Measurements from ENCODE around the gene ZDHHC20.

The ZDHHC20 gene

GRCh38 chr13:21450936-21451335 is 8.2 kb downstream of the ZDHHC20 start:
- Histone ChIP-seq H3K4ac (ENCODE audit: low read depth in 1 of 2, low read length in 2 of 2) (no peak overlapping the region), H2BK5ac (ENCODE audit: low read depth, low read length, poor library complexity, severe bottlenecking) (no peak overlapping the region), H3K4me3 (ENCODE audit: insufficient read depth in 1 of 2, low read depth in 1 of 2, low read length in 2 of 2) (no peak overlapping the region), H2BK12ac (ENCODE audit: low read length in 2 of 2) (no peak overlapping the region), H3K27me3 (ENCODE audit: control insufficient read depth in 1 of 2, insufficient read depth in 1 of 2, low read length in 2 of 2) (no peaks in the 10 kb centered on the region), H3K23ac (ENCODE audit: low read length in 2 of 2) (no peak overlapping the region), H2AK5ac (ENCODE audit: low read length, severe bottlenecking) (no peak overlapping the region), H3K4me2 (ENCODE audit: low read length, poor library complexity, severe bottlenecking) (no peak overlapping the region), H2BK15ac (ENCODE audit: low read depth, poor library complexity, severe bottlenecking) (no peak overlapping the region), H3K18ac (ENCODE audit: low read depth in 1 of 2, low read length in 2 of 2) (no peak overlapping the region), H4K8ac (ENCODE audit: low read length) (no peak overlapping the region), H2AFZ (ENCODE audit: low read depth, low read length) (no peak overlapping the region), H3K9me3 (ENCODE audit: control insufficient read depth, low read length) (peaks cover 3% of the 10 kb centered on the region), H3K9ac (ENCODE audit: low read length) (no peak overlapping the region), H4K91ac (ENCODE audit: low read length) (no peak overlapping the region), H3K4me1 (ENCODE audit: control insufficient read depth, insufficient read depth, low read depth, low read length) (no peaks in the 10 kb centered on the region), H3K27ac (ENCODE audit: low read length, poor library complexity, severe bottlenecking) (no peak overlapping the region), H3K36me3 (ENCODE audit: control insufficient read depth in 1 of 2, insufficient read depth in 2 of 2, low read depth in 1 of 2, low read length in 2 of 2) (no peaks in the 10 kb centered on the region), H3K14ac (ENCODE audit: low read length in 2 of 2) (no peak overlapping the region), H3K79me1 (replicated peaks; ENCODE audit: low read length, poor library complexity, severe bottlenecking) (peaks cover 3% of the 10 kb centered on the region), H2BK120ac (ENCODE audit: low read depth, low read length) (no peak overlapping the region)
- WGBS, result no CpG with 5 or more reads among the region's 3 CpGs
- DNase-seq, result no peak

- no peak overlapping the region for H3K18ac ChIP-seq (ENCODE audit: low read depth in 1 of 2, low read length in 2 of 2)
- no peaks in the 10 kb centered on the region for H3K36me3 ChIP-seq (ENCODE audit: control insufficient read depth in 1 of 2, insufficient read depth in 2 of 2, low read depth in 1 of 2, low read length in 2 of 2)
- no peak overlapping the region for H2AK5ac ChIP-seq (ENCODE audit: low read length, severe bottlenecking)
- H2BK120ac ChIP-seq (ENCODE audit: low read depth, low read length), result no peak overlapping the region
- H2BK15ac ChIP-seq (ENCODE audit: low read depth, poor library complexity, severe bottlenecking), result no peak overlapping the region
- no peak overlapping the region for H2BK5ac ChIP-seq (ENCODE audit: low read depth, low read length, poor library complexity, severe bottlenecking)
- no peak overlapping the region for H3K4ac ChIP-seq (ENCODE audit: low read depth in 1 of 2, low read length in 2 of 2)
- H3K9ac ChIP-seq (ENCODE audit: low read length), result no peak overlapping the region
- H3K23ac ChIP-seq (ENCODE audit: low read length in 2 of 2), result no peak overlapping the region
- H3K4me3 ChIP-seq (ENCODE audit: insufficient read depth in 1 of 2, low read depth in 1 of 2, low read length in 2 of 2), result no peak overlapping the region
- no peak overlapping the region for H2BK12ac ChIP-seq (ENCODE audit: low read length in 2 of 2)
- no peak overlapping the region for H3K4me2 ChIP-seq (ENCODE audit: low read length, poor library complexity, severe bottlenecking)
- 89% methylated on average over 1 of the region's 2 CpGs for WGBS
- no peak overlapping the region for H4K91ac ChIP-seq (ENCODE audit: low read length)
- no peak overlapping the region for H3K14ac ChIP-seq (ENCODE audit: low read length in 2 of 2)
- peaks cover 7% of the 10 kb centered on the region for H3K79me1 ChIP-seq (replicated peaks; ENCODE audit: low read length, poor library complexity, severe bottlenecking)
- no peak overlapping the region for H3K27ac ChIP-seq (ENCODE audit: low read length, poor library complexity, severe bottlenecking)
- no peak overlapping the region for H2AFZ ChIP-seq (ENCODE audit: low read depth, low read length)
- H4K8ac ChIP-seq (ENCODE audit: low read length), result no peak overlapping the region
- no peaks in the 10 kb centered on the region for H3K27me3 ChIP-seq (ENCODE audit: control insufficient read depth in 1 of 2, insufficient read depth in 1 of 2, low read length in 2 of 2)
- H3K9me3 ChIP-seq (ENCODE audit: control insufficient read depth, low read length), result no peaks in the 10 kb centered on the region
- H3K4me1 ChIP-seq (ENCODE audit: control insufficient read depth, insufficient read depth, low read depth, low read length), result no peaks in the 10 kb centered on the region
- DNase-seq, result no peak
Measured at GRCh38 chr13:21446656-21447055, 12.4 kb downstream of the ZDHHC20 start.

GRCh38 chr13:21445759-21446158 is 13.3 kb downstream of the ZDHHC20 start:
- Histone ChIP-seq H3K27ac (ENCODE audit: low read length, poor library complexity, severe bottlenecking) (no peak overlapping the region), H3K4me2 (ENCODE audit: low read length, poor library complexity, severe bottlenecking) (no peak overlapping the region), H3K4me3 (ENCODE audit: insufficient read depth in 1 of 2, low read depth in 1 of 2, low read length in 2 of 2) (no peak overlapping the region), H4K8ac (ENCODE audit: low read length) (no peak overlapping the region), H3K27me3 (ENCODE audit: control insufficient read depth in 1 of 2, insufficient read depth in 1 of 2, low read length in 2 of 2) (no peaks in the 10 kb centered on the region), H3K18ac (ENCODE audit: low read depth in 1 of 2, low read length in 2 of 2) (no peak overlapping the region), H2BK15ac (ENCODE audit: low read depth, poor library complexity, severe bottlenecking) (no peak overlapping the region), H2BK5ac (ENCODE audit: low read depth, low read length, poor library complexity, severe bottlenecking) (no peak overlapping the region), H2BK120ac (ENCODE audit: low read depth, low read length) (no peak overlapping the region), H3K9me3 (ENCODE audit: control insufficient read depth, low read length) (no peaks in the 10 kb centered on the region), H3K4ac (ENCODE audit: low read depth in 1 of 2, low read length in 2 of 2) (no peak overlapping the region), H2AFZ (ENCODE audit: low read depth, low read length) (no peak overlapping the region), H3K23ac (ENCODE audit: low read length in 2 of 2) (no peak overlapping the region), H3K14ac (ENCODE audit: low read length in 2 of 2) (no peak overlapping the region), H4K91ac (ENCODE audit: low read length) (no peak overlapping the region), H3K9ac (ENCODE audit: low read length) (no peak overlapping the region), H3K36me3 (ENCODE audit: control insufficient read depth in 1 of 2, insufficient read depth in 2 of 2, low read depth in 1 of 2, low read length in 2 of 2) (no peaks in the 10 kb centered on the region), H2BK12ac (ENCODE audit: low read length in 2 of 2) (no peak overlapping the region), H2AK5ac (ENCODE audit: low read length, severe bottlenecking) (no peak overlapping the region), H3K4me1 (ENCODE audit: control insufficient read depth, insufficient read depth, low read depth, low read length) (no peaks in the 10 kb centered on the region), H3K79me1 (replicated peaks; ENCODE audit: low read length, poor library complexity, severe bottlenecking) (peaks cover 7% of the 10 kb centered on the region)
- DNase-seq, result no peak
- WGBS, result 93% methylated on average over 6 of the region's 6 CpGs

- DNase-seq, result no peak
- no peak overlapping the region for H3K18ac ChIP-seq (ENCODE audit: low read depth in 1 of 2, low read length in 2 of 2)
- WGBS, result 98% methylated on average over 1 of the region's 1 CpG
- peaks cover 6% of the 10 kb centered on the region for H3K9me3 ChIP-seq (ENCODE audit: control insufficient read depth, low read length)
- H4K8ac ChIP-seq (ENCODE audit: low read length), result no peak overlapping the region
- no peak overlapping the region for H4K91ac ChIP-seq (ENCODE audit: low read length)
- H3K4me3 ChIP-seq (ENCODE audit: insufficient read depth in 1 of 2, low read depth in 1 of 2, low read length in 2 of 2), result no peak overlapping the region
- no peaks in the 10 kb centered on the region for H3K36me3 ChIP-seq (ENCODE audit: control insufficient read depth in 1 of 2, insufficient read depth in 2 of 2, low read depth in 1 of 2, low read length in 2 of 2)
- H3K14ac ChIP-seq (ENCODE audit: low read length in 2 of 2), result no peak overlapping the region
- no peak overlapping the region for H2BK15ac ChIP-seq (ENCODE audit: low read depth, poor library complexity, severe bottlenecking)
- H3K4me2 ChIP-seq (ENCODE audit: low read length, poor library complexity, severe bottlenecking), result no peak overlapping the region
- no peaks in the 10 kb centered on the region for H3K27me3 ChIP-seq (ENCODE audit: control insufficient read depth in 1 of 2, insufficient read depth in 1 of 2, low read length in 2 of 2)
- H2BK12ac ChIP-seq (ENCODE audit: low read length in 2 of 2), result no peak overlapping the region
- peaks cover 1% of the 10 kb centered on the region for H3K4me1 ChIP-seq (ENCODE audit: control insufficient read depth, insufficient read depth, low read depth, low read length)
- H2AK5ac ChIP-seq (ENCODE audit: low read length, severe bottlenecking), result no peak overlapping the region
- peaks cover 10% of the 10 kb centered on the region for H3K79me1 ChIP-seq (replicated peaks; ENCODE audit: low read length, poor library complexity, severe bottlenecking)
- no peak overlapping the region for H2BK5ac ChIP-seq (ENCODE audit: low read depth, low read length, poor library complexity, severe bottlenecking)
- H3K9ac ChIP-seq (ENCODE audit: low read length), result no peak overlapping the region
- H2AFZ ChIP-seq (ENCODE audit: low read depth, low read length), result no peak overlapping the region
- no peak overlapping the region for H2BK120ac ChIP-seq (ENCODE audit: low read depth, low read length)
- H3K23ac ChIP-seq (ENCODE audit: low read length in 2 of 2), result no peak overlapping the region
- no peak overlapping the region for H3K27ac ChIP-seq (ENCODE audit: low read length, poor library complexity, severe bottlenecking)
- H3K4ac ChIP-seq (ENCODE audit: low read depth in 1 of 2, low read length in 2 of 2), result no peak overlapping the region
Measured at GRCh38 chr13:21443171-21443570, 15.9 kb downstream of the ZDHHC20 start.
